Panc1 (cell line): ENCODE measurements around the gene PDPN. TPM values are rescaled to one million over a fixed set of nuclear protein-coding genes. Genes with fewer than 3 reads are reported as not detected.

Experiments used
- ATAC-seq: fragments of 200-7000 bp; cut with Tn5 transposase; 2 replicates; pipeline ENCODE4 v1.9.1; 2020; ENCODE audit warnings: mild to moderate bottlenecking, moderate library complexity
- BruUV-seq: library from RNA; stranded (reverse); fragments of 400-500 nt; replicated peaks from 2 replicates; lab custom pipeline; 2021; lab: Mats Ljungman, UMichigan
- CTCF ChIA-PET: fragments of 300-600 bp; sonication (Branson Sonifier 250); formaldehyde crosslinking; loops from one replicate; lab custom pipeline; 2022; ENCODE audit warnings: antibody characterized with exemption; lab: Charles Lee
- POLR2A ChIA-PET: fragments of 300-600 bp; sonication (Branson Sonifier 250); formaldehyde crosslinking; loops from one replicate; lab custom pipeline; 2022; ENCODE audit warnings: antibody characterized with exemption; lab: Charles Lee
- DNase-seq: peaks from one replicate; pipeline ENCODE4 v3.0.0-alpha.2; 2010; ENCODE audit warnings: low read depth, low spot score
- H3K27ac ChIP-seq: 2 replicates; pipeline ENCODE4 v1.5.1; 2011; ENCODE audit warnings: mild to moderate bottlenecking, low read length, inconsistent platforms
- H3K27me3 ChIP-seq: fragments of 200-500 bp; sonication (Bioruptor generic); 2 replicates; pipeline ENCODE4 v1.6.0; 2014; ENCODE audit warnings: low read length, inconsistent platforms; ENCODE audit not compliant: control insufficient read depth, insufficient read depth
- H3K36me3 ChIP-seq: fragments of 200-500 bp; sonication (Bioruptor generic); 2 replicates; pipeline ENCODE4 v1.5.1; 2014; ENCODE audit warnings: inconsistent platforms, mild to moderate bottlenecking, low read length, moderate library complexity; ENCODE audit not compliant: control insufficient read depth, insufficient read depth
- H3K4me1 ChIP-seq: 2 replicates; pipeline ENCODE4 v1.5.1; 2011; ENCODE audit warnings: inconsistent platforms, mild to moderate bottlenecking, low read length, moderate library complexity; ENCODE audit not compliant: control insufficient read depth, insufficient read depth
- H3K4me3 ChIP-seq, 2 experiments: 2 replicates each; pipeline ENCODE4 v1.5.1; 2011 to 2012; ENCODE audit warnings: low read depth in 2 of 2, low read length in 2 of 2, mild to moderate bottlenecking in 2 of 2, inconsistent platforms in 1 of 2, moderate library complexity in 1 of 2
- H3K9me3 ChIP-seq: fragments of 200-500 bp; sonication (Bioruptor generic); 2 replicates; pipeline ENCODE4 v1.5.1; 2014; ENCODE audit warnings: low read depth, mild to moderate bottlenecking, inconsistent platforms, low read length, moderate library complexity; ENCODE audit not compliant: control insufficient read depth, insufficient read depth
- POLR2AphosphoS5 ChIP-seq: IDR thresholded peaks from 2 replicates; pipeline ENCODE4 v1.6.1; 2012; ENCODE audit warnings: mild to moderate bottlenecking, low read depth, low read length, moderate library complexity
- SIN3A ChIP-seq: IDR thresholded peaks from 2 replicates; pipeline ENCODE4 v1.6.1; 2012; ENCODE audit warnings: low read depth, mild to moderate bottlenecking, low read length, moderate library complexity, borderline replicate concordance; ENCODE audit not compliant: insufficient read depth
- TCF7L2 ChIP-seq: IDR thresholded peaks from 2 replicates; pipeline ENCODE4 v1.6.1; 2011; ENCODE audit warnings: mild to moderate bottlenecking, low read depth, low read length, inconsistent platforms
- in situ Hi-C: cut with HindIII; loops from 2 replicates; pipeline ENCODE4 v1.10.0; 2016; ENCODE audit warnings: low sequenced_read_pairs, low pct_unique_long_range_greater_than_20kb
- intact Hi-C: fragments of 100-400 bp; cut with micrococcal nuclease; formaldehyde crosslinking; loops from one replicate; pipeline ENCODE4 v1.10.0; 2022; ENCODE audit not compliant: unreplicated experiment
- total RNA-seq: library from RNA; stranded (reverse); gene quantifications from one replicate; pipeline ENCODE4 v1.2.1, GENCODE V29; 2021; ENCODE audit not compliant: unreplicated experiment
- TF ChIP-seq, protein P1 (sequence below), 2 experiments: IDR thresholded peaks; 2 replicates each; pipeline ENCODE4 v1.6.1; 2011 to 2012; ENCODE audit warnings: low read depth in 2 of 2, control low read depth in 1 of 2, low read length in 1 of 2, mild to moderate bottlenecking in 1 of 2, moderate library complexity in 1 of 2; ENCODE audit not compliant: insufficient read depth in 1 of 2
- TF ChIP-seq, protein P2 (sequence below): fragments of 450-650 bp; IDR thresholded peaks from 2 replicates; pipeline ENCODE4 v1.5.1; 2017; ENCODE audit warnings: mild to moderate bottlenecking

Gene PDPN
- total RNA-seq, 1 experiment from 2014 or later = 0.28 TPM

DNA sequence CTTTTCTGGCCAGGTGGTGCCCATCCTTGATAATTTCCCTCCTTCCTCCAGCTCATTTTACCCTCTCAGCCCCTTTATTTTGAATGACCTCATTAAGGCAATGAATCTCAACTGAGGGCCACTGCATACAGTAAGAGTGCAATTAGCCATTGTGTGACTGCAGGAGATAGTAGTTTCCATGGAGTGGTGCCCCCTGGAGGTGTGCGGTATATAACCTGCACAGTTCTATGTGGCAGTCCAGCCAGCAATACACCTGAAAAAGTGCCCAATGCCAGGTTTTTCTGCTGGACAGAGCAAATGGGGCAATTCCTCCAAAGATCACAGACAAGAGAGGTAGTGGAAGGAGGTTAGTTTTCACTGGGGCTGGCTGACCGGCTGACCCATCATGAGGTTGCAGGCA, 43.9 kb upstream of the PDPN start:
- no TSS peak for BruUV-seq
- no peaks in the 10 kb centered on the region for H3K9me3 ChIP-seq
- TF ChIP-seq, protein P1, sequence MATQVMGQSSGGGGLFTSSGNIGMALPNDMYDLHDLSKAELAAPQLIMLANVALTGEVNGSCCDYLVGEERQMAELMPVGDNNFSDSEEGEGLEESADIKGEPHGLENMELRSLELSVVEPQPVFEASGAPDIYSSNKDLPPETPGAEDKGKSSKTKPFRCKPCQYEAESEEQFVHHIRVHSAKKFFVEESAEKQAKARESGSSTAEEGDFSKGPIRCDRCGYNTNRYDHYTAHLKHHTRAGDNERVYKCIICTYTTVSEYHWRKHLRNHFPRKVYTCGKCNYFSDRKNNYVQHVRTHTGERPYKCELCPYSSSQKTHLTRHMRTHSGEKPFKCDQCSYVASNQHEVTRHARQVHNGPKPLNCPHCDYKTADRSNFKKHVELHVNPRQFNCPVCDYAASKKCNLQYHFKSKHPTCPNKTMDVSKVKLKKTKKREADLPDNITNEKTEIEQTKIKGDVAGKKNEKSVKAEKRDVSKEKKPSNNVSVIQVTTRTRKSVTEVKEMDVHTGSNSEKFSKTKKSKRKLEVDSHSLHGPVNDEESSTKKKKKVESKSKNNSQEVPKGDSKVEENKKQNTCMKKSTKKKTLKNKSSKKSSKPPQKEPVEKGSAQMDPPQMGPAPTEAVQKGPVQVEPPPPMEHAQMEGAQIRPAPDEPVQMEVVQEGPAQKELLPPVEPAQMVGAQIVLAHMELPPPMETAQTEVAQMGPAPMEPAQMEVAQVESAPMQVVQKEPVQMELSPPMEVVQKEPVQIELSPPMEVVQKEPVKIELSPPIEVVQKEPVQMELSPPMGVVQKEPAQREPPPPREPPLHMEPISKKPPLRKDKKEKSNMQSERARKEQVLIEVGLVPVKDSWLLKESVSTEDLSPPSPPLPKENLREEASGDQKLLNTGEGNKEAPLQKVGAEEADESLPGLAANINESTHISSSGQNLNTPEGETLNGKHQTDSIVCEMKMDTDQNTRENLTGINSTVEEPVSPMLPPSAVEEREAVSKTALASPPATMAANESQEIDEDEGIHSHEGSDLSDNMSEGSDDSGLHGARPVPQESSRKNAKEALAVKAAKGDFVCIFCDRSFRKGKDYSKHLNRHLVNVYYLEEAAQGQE (IDR thresholded peaks at IDR 0.05; ENCODE audit: insufficient read depth in 1 of 2, low read depth in 2 of 2, low read length in 1 of 2) = no peak
- TF ChIP-seq TCF7L2 (no peak), POLR2AphosphoS5 (no peak), SIN3A (no peak)
- TF ChIP-seq, protein P2, sequence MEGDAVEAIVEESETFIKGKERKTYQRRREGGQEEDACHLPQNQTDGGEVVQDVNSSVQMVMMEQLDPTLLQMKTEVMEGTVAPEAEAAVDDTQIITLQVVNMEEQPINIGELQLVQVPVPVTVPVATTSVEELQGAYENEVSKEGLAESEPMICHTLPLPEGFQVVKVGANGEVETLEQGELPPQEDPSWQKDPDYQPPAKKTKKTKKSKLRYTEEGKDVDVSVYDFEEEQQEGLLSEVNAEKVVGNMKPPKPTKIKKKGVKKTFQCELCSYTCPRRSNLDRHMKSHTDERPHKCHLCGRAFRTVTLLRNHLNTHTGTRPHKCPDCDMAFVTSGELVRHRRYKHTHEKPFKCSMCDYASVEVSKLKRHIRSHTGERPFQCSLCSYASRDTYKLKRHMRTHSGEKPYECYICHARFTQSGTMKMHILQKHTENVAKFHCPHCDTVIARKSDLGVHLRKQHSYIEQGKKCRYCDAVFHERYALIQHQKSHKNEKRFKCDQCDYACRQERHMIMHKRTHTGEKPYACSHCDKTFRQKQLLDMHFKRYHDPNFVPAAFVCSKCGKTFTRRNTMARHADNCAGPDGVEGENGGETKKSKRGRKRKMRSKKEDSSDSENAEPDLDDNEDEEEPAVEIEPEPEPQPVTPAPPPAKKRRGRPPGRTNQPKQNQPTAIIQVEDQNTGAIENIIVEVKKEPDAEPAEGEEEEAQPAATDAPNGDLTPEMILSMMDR = no peak; the same call in 1 of the 2 replicates
- H3K36me3 ChIP-seq = no peaks in the 10 kb centered on the region
- no peak for ATAC-seq
- ChIA-PET CTCF (no interaction called here), POLR2A (no interaction called here)
- no peak overlapping the region for H3K4me3 ChIP-seq
- in situ Hi-C loops (no loop called here), intact Hi-C loops (no loop called here)
- no peaks in the 10 kb centered on the region for H3K27me3 ChIP-seq
- DNase-seq = no peak
- H3K4me1 ChIP-seq = no peaks in the 10 kb centered on the region
- H3K27ac ChIP-seq = no peak overlapping the region

DNA sequence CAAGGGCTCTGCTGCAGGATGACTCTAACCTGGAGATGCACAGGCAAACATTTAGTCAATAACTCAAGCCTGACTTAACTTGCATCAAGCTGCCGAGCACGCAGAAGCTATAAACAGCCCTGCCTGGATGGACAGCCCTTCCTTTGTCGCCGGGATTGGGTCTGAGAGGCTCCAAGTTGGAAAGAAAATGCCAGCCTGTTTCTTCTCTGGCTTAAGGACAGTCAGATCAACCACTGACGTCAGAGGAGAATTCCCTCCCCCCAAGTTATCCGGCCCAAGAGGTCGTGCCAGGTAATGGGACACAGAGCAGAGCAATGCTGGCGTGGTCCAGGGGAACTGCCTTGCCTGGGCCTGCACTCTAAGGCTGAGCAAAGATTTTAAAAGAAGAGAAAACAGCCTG, 42.8 kb upstream of the PDPN start:
- Histone ChIP-seq H3K4me1 (no peaks in the 10 kb centered on the region), H3K27me3 (no peaks in the 10 kb centered on the region), H3K4me3 (no peak overlapping the region), H3K36me3 (no peaks in the 10 kb centered on the region), H3K27ac (no peak overlapping the region), H3K9me3 (no peaks in the 10 kb centered on the region)
- BruUV-seq = no TSS peak
- CTCF ChIA-PET = no interaction called here
- intact Hi-C loops (no loop called here), in situ Hi-C loops (no loop called here)
- ATAC-seq (no peak), DNase-seq (no peak)
- POLR2A ChIA-PET = no interaction called here
- TF ChIP-seq, protein P2 = no peak
- TF ChIP-seq POLR2AphosphoS5 (no peak), TCF7L2 (no peak), SIN3A (no peak)
- TF ChIP-seq, protein P1 (IDR thresholded peaks at IDR 0.05; ENCODE audit: insufficient read depth in 1 of 2, low read depth in 2 of 2, low read length in 1 of 2) = no peak
